GM23338 (cell line): ENCODE data around the gene PSEN2.

Experiments
- CTCF ChIP-seq, 2 experiments: fragments of 200-600 bp in 1 of 2; sonication (generic) in 1 of 2; conservative IDR thresholded peaks; 2 replicates each; pipeline versions ENCODE4 v1.5.1 to v1.6.1; 2016 to 2017; ENCODE audit warnings: antibody characterized with exemption in 2 of 2, low read depth in 2 of 2, mild to moderate bottlenecking in 2 of 2, moderate library complexity in 1 of 2
- EZH2 ChIP-seq: fragments of 200-600 bp; sonication (generic); IDR thresholded peaks from one replicate; pipeline ENCODE4 v1.8.0; 2017; ENCODE audit warnings: antibody characterized with exemption, mild to moderate bottlenecking, low read depth; ENCODE audit not compliant: unreplicated experiment
- EZH2phosphoT487 ChIP-seq: fragments of 200-600 bp; sonication (generic); IDR thresholded peaks from one replicate; pipeline ENCODE4 v1.8.1; 2018; ENCODE audit warnings: antibody characterized with exemption; ENCODE audit not compliant: unreplicated experiment
- POLR2AphosphoS5 ChIP-seq: IDR thresholded peaks from 2 replicates; pipeline ENCODE4 v1.6.1; 2016; ENCODE audit warnings: antibody characterized with exemption, low read depth
- TF ChIP-seq, protein P1 (sequence below): IDR thresholded peaks from one replicate; pipeline ENCODE4 v1.6.1; 2018; ENCODE audit warnings: antibody characterized with exemption; ENCODE audit not compliant: unreplicated experiment

DNA sequence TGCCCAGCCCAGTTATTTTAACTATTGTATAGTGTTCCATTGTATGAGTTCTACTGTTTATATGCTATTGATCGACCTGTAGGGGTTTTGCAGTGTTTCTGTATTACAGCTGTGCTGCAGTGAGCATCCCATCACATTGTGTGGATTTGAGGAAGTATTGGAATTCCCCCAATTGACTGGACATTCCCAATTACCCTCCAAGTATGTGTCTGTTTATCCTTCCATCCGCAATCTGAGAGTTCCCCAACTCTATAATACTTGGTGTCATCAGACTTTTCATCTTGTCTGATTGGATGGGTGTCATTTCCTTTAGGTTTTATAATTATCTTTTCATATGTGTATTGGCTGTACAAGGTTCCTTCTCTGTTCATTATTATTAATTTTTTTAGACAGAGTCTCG, 27.8 kb downstream of the PSEN2 start:
- TF ChIP-seq CTCF (conservative IDR thresholded peaks at IDR 0.05; ENCODE audit: low read depth in 2 of 2) (no peak), POLR2AphosphoS5 (no peak), EZH2 (no peak), EZH2phosphoT487 (no peak)
- TF ChIP-seq, protein P1, sequence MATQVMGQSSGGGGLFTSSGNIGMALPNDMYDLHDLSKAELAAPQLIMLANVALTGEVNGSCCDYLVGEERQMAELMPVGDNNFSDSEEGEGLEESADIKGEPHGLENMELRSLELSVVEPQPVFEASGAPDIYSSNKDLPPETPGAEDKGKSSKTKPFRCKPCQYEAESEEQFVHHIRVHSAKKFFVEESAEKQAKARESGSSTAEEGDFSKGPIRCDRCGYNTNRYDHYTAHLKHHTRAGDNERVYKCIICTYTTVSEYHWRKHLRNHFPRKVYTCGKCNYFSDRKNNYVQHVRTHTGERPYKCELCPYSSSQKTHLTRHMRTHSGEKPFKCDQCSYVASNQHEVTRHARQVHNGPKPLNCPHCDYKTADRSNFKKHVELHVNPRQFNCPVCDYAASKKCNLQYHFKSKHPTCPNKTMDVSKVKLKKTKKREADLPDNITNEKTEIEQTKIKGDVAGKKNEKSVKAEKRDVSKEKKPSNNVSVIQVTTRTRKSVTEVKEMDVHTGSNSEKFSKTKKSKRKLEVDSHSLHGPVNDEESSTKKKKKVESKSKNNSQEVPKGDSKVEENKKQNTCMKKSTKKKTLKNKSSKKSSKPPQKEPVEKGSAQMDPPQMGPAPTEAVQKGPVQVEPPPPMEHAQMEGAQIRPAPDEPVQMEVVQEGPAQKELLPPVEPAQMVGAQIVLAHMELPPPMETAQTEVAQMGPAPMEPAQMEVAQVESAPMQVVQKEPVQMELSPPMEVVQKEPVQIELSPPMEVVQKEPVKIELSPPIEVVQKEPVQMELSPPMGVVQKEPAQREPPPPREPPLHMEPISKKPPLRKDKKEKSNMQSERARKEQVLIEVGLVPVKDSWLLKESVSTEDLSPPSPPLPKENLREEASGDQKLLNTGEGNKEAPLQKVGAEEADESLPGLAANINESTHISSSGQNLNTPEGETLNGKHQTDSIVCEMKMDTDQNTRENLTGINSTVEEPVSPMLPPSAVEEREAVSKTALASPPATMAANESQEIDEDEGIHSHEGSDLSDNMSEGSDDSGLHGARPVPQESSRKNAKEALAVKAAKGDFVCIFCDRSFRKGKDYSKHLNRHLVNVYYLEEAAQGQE: no peak
